Calu3 (cell line): ENCODE data around the gene ZNF200. TPM values are rescaled to one million over a fixed set of nuclear protein-coding genes. Genes with fewer than 3 reads are reported as not detected.
"Not testable (repeated sequence)": the region's sequence is repeated elsewhere in the genome, so short reads cannot be mapped to it uniquely, and the experiment has no call there.

Source experiments
- BruUV-seq: library from RNA; stranded (reverse); fragments of 400-500 nt; replicated peaks from 2 replicates; lab custom pipeline; 2021; lab: Mats Ljungman, UMichigan
- CTCF ChIA-PET: fragments of 300-600 bp; sonication (Branson Sonifier 250); formaldehyde crosslinking; loops from one replicate; lab custom pipeline; 2022; ENCODE audit warnings: antibody characterized with exemption; lab: Charles Lee
- DNase-seq: peaks from one replicate; pipeline ENCODE4 v3.0.0; 2022
- H3K27ac Mint-ChIP-seq: one replicate; pipeline ENCODE4 v1.8.0; 2022; ENCODE audit warnings: mixed read lengths; ENCODE audit not compliant: unreplicated experiment
- H3K27me3 Mint-ChIP-seq: one replicate; pipeline ENCODE4 v1.8.0; 2022; ENCODE audit warnings: mixed read lengths; ENCODE audit not compliant: unreplicated experiment
- H3K36me3 Mint-ChIP-seq: one replicate; pipeline ENCODE4 v1.8.0; 2022; ENCODE audit warnings: mild to moderate bottlenecking, moderate library complexity, mixed read lengths; ENCODE audit not compliant: insufficient read depth, unreplicated experiment
- H3K4me1 Mint-ChIP-seq: one replicate; pipeline ENCODE4 v1.8.0; 2022; ENCODE audit warnings: mild to moderate bottlenecking, low read depth, mixed read lengths; ENCODE audit not compliant: unreplicated experiment
- H3K4me3 Mint-ChIP-seq: one replicate; pipeline ENCODE4 v1.8.0; 2022; ENCODE audit warnings: mild to moderate bottlenecking, low read depth, moderate library complexity, mixed read lengths; ENCODE audit not compliant: unreplicated experiment
- H3K9me3 Mint-ChIP-seq: one replicate; pipeline ENCODE4 v1.8.0; 2022; ENCODE audit warnings: low read depth, mixed read lengths; ENCODE audit not compliant: unreplicated experiment
- intact Hi-C: fragments of 100-400 bp; cut with micrococcal nuclease; formaldehyde crosslinking; loops from one replicate; pipeline ENCODE4 v1.10.0; 2022; ENCODE audit not compliant: unreplicated experiment
- total RNA-seq: library from RNA; stranded (reverse); gene quantifications from 2 replicates; pipeline ENCODE4 v1.2.3, GENCODE V29; 2022
- TF ChIP-seq, protein P1 (sequence below): fragments of 200-600 bp; IDR thresholded peaks from one replicate; pipeline ENCODE4 v1.8.0; 2022; ENCODE audit warnings: antibody characterized with exemption; ENCODE audit not compliant: unreplicated experiment

Gene ZNF200
- total RNA-seq, 1 experiment from 2014 or later, result 12.7 TPM

DNA sequence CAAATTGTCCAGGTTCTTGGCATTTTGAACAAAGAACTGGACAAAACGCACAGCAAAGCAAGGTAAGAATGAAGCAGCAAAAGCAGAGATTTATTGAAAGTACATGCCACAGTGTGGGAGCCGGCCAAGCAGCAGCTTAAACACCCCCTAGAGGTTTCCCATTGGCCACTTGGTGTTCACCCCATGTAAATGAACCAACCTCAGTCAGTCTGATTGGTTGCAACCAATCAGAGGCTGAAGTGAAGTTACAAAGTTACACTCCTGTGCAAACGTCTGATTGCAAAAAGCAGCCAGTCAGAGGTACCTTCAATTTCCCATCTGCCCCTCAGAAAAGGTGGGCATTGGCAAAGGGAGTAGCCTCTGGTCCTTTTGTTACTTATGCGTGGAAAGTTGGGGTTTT lies 39.5 kb upstream of the ZNF200 start:
- H3K9me3 Mint-ChIP-seq, result peaks cover 3% of the 10 kb centered on the region
- TF ChIP-seq, protein P1, sequence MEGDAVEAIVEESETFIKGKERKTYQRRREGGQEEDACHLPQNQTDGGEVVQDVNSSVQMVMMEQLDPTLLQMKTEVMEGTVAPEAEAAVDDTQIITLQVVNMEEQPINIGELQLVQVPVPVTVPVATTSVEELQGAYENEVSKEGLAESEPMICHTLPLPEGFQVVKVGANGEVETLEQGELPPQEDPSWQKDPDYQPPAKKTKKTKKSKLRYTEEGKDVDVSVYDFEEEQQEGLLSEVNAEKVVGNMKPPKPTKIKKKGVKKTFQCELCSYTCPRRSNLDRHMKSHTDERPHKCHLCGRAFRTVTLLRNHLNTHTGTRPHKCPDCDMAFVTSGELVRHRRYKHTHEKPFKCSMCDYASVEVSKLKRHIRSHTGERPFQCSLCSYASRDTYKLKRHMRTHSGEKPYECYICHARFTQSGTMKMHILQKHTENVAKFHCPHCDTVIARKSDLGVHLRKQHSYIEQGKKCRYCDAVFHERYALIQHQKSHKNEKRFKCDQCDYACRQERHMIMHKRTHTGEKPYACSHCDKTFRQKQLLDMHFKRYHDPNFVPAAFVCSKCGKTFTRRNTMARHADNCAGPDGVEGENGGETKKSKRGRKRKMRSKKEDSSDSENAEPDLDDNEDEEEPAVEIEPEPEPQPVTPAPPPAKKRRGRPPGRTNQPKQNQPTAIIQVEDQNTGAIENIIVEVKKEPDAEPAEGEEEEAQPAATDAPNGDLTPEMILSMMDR, result no peak
- H3K36me3 Mint-ChIP-seq, result no peaks in the 10 kb centered on the region
- no peaks in the 10 kb centered on the region for H3K4me1 Mint-ChIP-seq
- BruUV-seq, result no TSS peak
- no peak overlapping the region for H3K4me3 Mint-ChIP-seq
- DNase-seq, result no peak
- intact Hi-C loops, result no loop called here
- peaks cover 54% of the 10 kb centered on the region for H3K27me3 Mint-ChIP-seq
- CTCF ChIA-PET, result no interaction called here
- no peak overlapping the region for H3K27ac Mint-ChIP-seq

DNA sequence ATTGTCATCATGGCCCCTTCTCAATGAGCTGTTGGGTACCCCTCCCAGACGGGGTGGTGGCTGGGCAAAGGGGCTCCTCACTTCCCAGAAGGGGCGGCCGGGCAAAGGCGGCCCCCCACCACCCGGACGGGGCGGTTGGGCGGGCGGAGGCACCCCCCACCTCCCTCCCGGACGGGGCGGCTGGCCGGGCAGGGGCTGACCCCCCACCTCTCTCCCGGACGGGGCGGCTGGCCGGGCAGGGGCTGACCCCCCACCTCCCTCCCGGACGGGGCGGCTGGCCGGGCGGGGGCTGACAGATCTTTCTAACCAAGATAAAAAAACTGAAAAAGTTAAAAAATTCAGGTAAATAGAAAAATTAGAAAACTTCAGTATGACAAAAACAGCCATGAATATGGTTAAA lies 36.3 kb upstream of the ZNF200 start:
- H3K27ac Mint-ChIP-seq, H3K4me1 Mint-ChIP-seq, DNase-seq, BruUV-seq, intact Hi-C loops, H3K4me3 Mint-ChIP-seq, H3K9me3 Mint-ChIP-seq, H3K36me3 Mint-ChIP-seq: not testable (repeated sequence)
- CTCF ChIA-PET, result interaction anchor here (1.1 kb wide), 1 partner anchor 11 kb away, joined by 3 read pairs; no protein-coding TSS in a partner anchor
- H3K27me3 Mint-ChIP-seq, result peaks cover 26% of the 10 kb centered on the region

DNA sequence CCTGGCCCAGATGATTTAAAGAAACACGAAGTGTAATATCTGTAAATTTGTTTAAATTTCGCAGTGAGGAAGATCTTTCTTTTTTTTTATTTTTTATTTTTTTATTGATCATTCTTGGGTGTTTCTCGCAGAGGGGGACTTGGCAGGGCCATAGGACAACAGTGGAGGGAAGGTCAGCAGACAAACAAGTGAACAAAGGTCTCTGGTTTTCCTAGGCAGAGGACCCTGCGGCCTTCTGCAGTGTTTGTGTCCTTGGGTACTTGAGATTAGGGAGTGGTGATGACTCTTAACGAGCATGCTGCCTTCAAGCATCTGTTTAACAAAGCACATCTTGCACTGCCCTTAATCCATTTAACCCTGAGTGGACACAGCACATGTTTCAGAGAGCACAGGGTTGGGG lies 35.8 kb upstream of the ZNF200 start:
- H3K27ac Mint-ChIP-seq, DNase-seq, H3K9me3 Mint-ChIP-seq, H3K36me3 Mint-ChIP-seq, BruUV-seq, H3K4me1 Mint-ChIP-seq, intact Hi-C loops, H3K4me3 Mint-ChIP-seq: not testable (repeated sequence)
- H3K27me3 Mint-ChIP-seq, result peaks cover 21% of the 10 kb centered on the region
- CTCF ChIA-PET, result interaction anchor here (0.6 kb wide), 1 partner anchor 377 kb away, joined by 5 read pairs; no protein-coding TSS in a partner anchor

DNA sequence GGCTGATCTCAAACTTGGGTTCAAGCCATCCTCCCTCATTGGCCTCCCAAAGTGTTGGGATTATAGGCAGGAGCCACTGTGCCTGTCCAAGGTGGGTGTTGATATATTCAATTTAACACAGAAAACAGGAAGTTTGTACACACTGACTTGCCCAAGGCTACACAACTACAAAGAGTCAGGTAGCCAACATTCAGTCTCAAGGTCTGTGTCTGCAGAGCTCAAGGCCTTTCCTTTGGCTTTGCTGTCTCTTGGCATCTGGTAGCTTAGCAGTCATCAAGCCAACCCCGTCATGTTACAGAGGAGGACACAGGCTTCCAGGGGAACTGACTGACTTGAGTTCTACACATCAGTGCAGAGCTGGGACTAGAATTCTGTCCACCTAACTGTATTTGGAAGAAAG lies 33.3 kb upstream of the ZNF200 start:
- Mint-ChIP-seq H3K36me3 (peaks cover 28% of the 10 kb centered on the region), H3K27me3 (no peaks in the 10 kb centered on the region), H3K4me1 (no peaks in the 10 kb centered on the region), H3K9me3 (peaks cover 3% of the 10 kb centered on the region), H3K4me3 (no peak overlapping the region), H3K27ac (no peak overlapping the region)
- TF ChIP-seq, protein P1, result no peak
- DNase-seq, result no peak
- CTCF ChIA-PET, result interaction anchor here (0.6 to 1.7 kb wide), 2 partner anchors 10 to 83 kb away, joined by 3 read pairs; no protein-coding TSS in a partner anchor
- intact Hi-C loops, result no loop called here
- no TSS peak for BruUV-seq

DNA sequence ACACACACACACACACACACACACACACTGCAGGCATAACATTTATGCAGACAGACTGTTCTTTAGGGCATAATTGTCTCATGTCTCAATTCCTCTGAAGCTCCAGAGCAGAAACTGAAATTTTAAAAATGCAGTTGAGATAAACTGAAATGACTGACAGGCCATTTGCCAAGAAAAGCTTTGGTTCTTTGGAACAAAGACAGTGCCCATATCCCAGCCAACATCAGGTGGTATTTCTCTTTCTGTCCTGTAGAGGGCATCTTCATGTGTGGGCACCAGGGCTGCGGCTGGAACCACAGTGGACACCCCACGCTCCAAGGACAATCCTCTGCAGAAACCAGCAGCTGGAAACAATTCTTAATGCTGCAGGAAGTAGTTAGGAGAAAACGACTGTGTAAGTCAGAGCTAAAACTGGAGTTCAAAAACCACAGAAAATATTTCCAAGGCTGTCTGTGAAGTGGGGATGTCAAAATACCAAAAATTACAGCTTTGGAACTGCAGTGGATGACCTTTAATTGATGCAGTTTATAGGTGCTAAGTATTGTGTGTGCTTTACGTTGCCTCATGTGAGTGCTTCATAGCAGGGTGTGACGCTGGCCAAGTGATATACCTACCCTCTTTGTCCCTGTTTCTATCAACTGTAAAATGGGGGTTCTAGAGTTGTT lies 32.0 kb upstream of the ZNF200 start:
- Mint-ChIP-seq H3K36me3 (peaks cover 39% of the 10 kb centered on the region), H3K9me3 (peaks cover 3% of the 10 kb centered on the region), H3K27ac (no peak overlapping the region), H3K4me1 (no peaks in the 10 kb centered on the region), H3K27me3 (no peaks in the 10 kb centered on the region), H3K4me3 (no peak overlapping the region)
- intact Hi-C loops, result no loop called here
- no TSS peak for BruUV-seq
- TF ChIP-seq, protein P1, result no peak
- DNase-seq, result peak; percentile 16
- CTCF ChIA-PET, result interaction anchor here (0.9 to 1.8 kb wide), 3 partner anchors 9 to 224 kb away, joined by 3 to 5 read pairs (median 3); partner anchors contain the start of gene ZNF263
